ENCODE data around the gene TMEM59L.

DNA sequence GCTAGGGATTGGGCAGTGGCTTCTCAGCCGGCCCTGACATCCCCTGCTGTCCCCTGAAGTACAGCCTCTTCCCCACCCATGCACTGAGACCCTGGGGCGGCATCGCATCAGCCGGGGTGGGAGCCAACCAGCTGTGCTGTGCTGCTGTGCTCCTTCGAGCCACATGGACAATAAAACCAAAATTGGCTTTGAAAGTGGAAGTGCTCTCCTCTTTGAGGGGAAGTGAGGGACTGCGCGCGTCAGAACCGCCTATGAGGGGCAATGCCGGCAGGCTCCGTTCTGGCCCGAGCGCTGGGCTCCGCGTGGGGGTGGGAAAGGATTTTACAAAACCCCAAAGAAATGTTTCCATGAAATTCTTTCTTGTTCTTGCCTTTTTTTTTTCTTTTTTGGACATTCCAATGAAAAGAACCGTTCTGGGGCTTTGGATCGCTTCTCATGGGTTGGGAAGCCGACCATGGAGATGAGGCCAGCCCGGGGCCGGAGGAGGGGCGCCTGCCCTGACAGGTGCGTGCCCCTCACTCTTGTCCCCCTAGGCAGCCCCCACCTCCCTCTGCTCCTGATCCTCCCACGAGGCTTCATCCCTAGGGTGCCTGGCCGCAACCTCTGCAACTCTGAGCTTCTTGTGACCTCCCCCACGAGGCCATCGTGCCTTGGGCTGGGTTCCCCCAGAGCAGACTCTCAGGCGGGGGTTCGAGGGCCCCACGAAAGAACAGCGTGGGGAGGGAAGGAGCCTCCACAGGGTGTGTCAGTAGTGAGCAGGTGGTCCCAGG is 46.8 kb downstream of the TMEM59L start:
- TF ChIP-seq, protein P1, sequence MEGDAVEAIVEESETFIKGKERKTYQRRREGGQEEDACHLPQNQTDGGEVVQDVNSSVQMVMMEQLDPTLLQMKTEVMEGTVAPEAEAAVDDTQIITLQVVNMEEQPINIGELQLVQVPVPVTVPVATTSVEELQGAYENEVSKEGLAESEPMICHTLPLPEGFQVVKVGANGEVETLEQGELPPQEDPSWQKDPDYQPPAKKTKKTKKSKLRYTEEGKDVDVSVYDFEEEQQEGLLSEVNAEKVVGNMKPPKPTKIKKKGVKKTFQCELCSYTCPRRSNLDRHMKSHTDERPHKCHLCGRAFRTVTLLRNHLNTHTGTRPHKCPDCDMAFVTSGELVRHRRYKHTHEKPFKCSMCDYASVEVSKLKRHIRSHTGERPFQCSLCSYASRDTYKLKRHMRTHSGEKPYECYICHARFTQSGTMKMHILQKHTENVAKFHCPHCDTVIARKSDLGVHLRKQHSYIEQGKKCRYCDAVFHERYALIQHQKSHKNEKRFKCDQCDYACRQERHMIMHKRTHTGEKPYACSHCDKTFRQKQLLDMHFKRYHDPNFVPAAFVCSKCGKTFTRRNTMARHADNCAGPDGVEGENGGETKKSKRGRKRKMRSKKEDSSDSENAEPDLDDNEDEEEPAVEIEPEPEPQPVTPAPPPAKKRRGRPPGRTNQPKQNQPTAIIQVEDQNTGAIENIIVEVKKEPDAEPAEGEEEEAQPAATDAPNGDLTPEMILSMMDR (IDR thresholded peaks at IDR 0.05; ENCODE audit: poor library complexity), result no peak
- TF ChIP-seq EZH2 (IDR thresholded peaks at IDR 0.05; ENCODE audit: borderline replicate concordance), result no peak
